HEK293 (cell line): ENCODE data around the gene WWC1.

Experiments
- BCL11B ChIP-seq: fragments of 450-650 bp; formaldehyde crosslinking; IDR thresholded peaks from 2 replicates; pipeline ENCODE4 v1.5.1; 2016; ENCODE audit warnings: low read depth, missing biosample characterization, missing genetic modification characterization
- CTCF ChIP-seq: fragments of 450-650 bp; formaldehyde crosslinking; IDR thresholded peaks from 2 replicates; pipeline ENCODE4 v1.5.1; 2016; ENCODE audit warnings: missing biosample characterization, missing genetic modification characterization
- MEIS1 ChIP-seq: sonication (generic); formaldehyde crosslinking; IDR thresholded peaks from 2 replicates; pipeline ENCODE4 v1.8.1; 2022; ENCODE audit warnings: missing genetic modification reagents, mild to moderate bottlenecking, borderline replicate concordance
- REST ChIP-seq: fragments of 450-650 bp; formaldehyde crosslinking; IDR thresholded peaks from 2 replicates; pipeline ENCODE4 v1.5.1; 2016; ENCODE audit warnings: missing biosample characterization, missing genetic modification characterization
- SALL2 ChIP-seq: fragments of 450-650 bp; formaldehyde crosslinking; IDR thresholded peaks from 2 replicates; pipeline ENCODE4 v1.5.0; 2017; ENCODE audit warnings: missing biosample characterization, mild to moderate bottlenecking, missing genetic modification characterization, borderline replicate concordance
- SP3 ChIP-seq: fragments of 450-650 bp; formaldehyde crosslinking; IDR thresholded peaks from 2 replicates; pipeline ENCODE4 v1.5.1; 2016; ENCODE audit warnings: missing biosample characterization, missing genetic modification characterization
- ZBTB44 ChIP-seq: fragments of 450-650 bp; IDR thresholded peaks from 2 replicates; pipeline ENCODE4 v1.5.1; 2018; ENCODE audit warnings: missing biosample characterization, mild to moderate bottlenecking, missing genetic modification characterization
- ZBTB49 ChIP-seq: fragments of 450-650 bp; formaldehyde crosslinking; IDR thresholded peaks from 2 replicates; pipeline ENCODE4 v1.5.1; 2016; ENCODE audit warnings: missing biosample characterization, missing genetic modification characterization, low read depth
- ZIC2 ChIP-seq: fragments of 450-650 bp; formaldehyde crosslinking; IDR thresholded peaks from 2 replicates; pipeline ENCODE4 v1.5.1; 2016; ENCODE audit warnings: missing biosample characterization, missing genetic modification characterization
- ZNF16 ChIP-seq: fragments of 450-650 bp; formaldehyde crosslinking; IDR thresholded peaks from 2 replicates; pipeline ENCODE4 v1.5.1; 2016; ENCODE audit warnings: low read depth, missing biosample characterization, missing genetic modification characterization
- ZNF266 ChIP-seq: fragments of 450-650 bp; formaldehyde crosslinking; IDR thresholded peaks from 2 replicates; pipeline ENCODE4 v1.5.1; 2016; ENCODE audit warnings: missing biosample characterization, missing genetic modification characterization, low read depth
- ZNF366 ChIP-seq: fragments of 450-650 bp; formaldehyde crosslinking; conservative IDR thresholded peaks from 2 replicates; pipeline ENCODE4 v1.5.1; 2016; ENCODE audit warnings: missing biosample characterization, missing genetic modification characterization
- ZNF585B ChIP-seq: fragments of 450-650 bp; formaldehyde crosslinking; IDR thresholded peaks from 2 replicates; pipeline ENCODE4 v1.5.1; 2016; ENCODE audit warnings: missing biosample characterization, missing genetic modification characterization
- ZNF600 ChIP-seq: fragments of 450-650 bp; formaldehyde crosslinking; IDR thresholded peaks from 2 replicates; pipeline ENCODE4 v1.5.1; 2016; ENCODE audit warnings: missing biosample characterization, missing genetic modification characterization
- ZNF629 ChIP-seq: fragments of 450-650 bp; formaldehyde crosslinking; IDR thresholded peaks from 2 replicates; pipeline ENCODE4 v1.5.1; 2017; ENCODE audit warnings: missing biosample characterization, missing genetic modification characterization
- ZNF645 ChIP-seq: fragments of 450-650 bp; formaldehyde crosslinking; IDR thresholded peaks from 2 replicates; pipeline ENCODE4; 2016; ENCODE audit warnings: missing biosample characterization, missing genetic modification characterization
- ZNF654 ChIP-seq: fragments of 450-650 bp; formaldehyde crosslinking; IDR thresholded peaks from 2 replicates; pipeline ENCODE4 v1.5.1; 2016; ENCODE audit warnings: low read depth, missing biosample characterization, missing genetic modification characterization
- ZNF677 ChIP-seq: fragments of 450-650 bp; IDR thresholded peaks from 2 replicates; pipeline ENCODE4 v1.5.0; 2018; ENCODE audit warnings: missing biosample characterization, mild to moderate bottlenecking, missing genetic modification characterization, moderate library complexity
- ZNF792 ChIP-seq: fragments of 450-650 bp; formaldehyde crosslinking; IDR thresholded peaks from 2 replicates; pipeline ENCODE4 v1.5.1; 2016; ENCODE audit warnings: missing biosample characterization, missing genetic modification characterization
- ZXDB ChIP-seq: fragments of 450-650 bp; formaldehyde crosslinking; IDR thresholded peaks from 2 replicates; pipeline ENCODE4 v1.5.1; 2016; ENCODE audit warnings: missing biosample characterization, missing genetic modification characterization

The WWC1 gene

GRCh38 chr5:168268949-168269936, 22.2 kb upstream of the WWC1 start (continued):
- no peak for TF ChIP-seq REST
- no peak for TF ChIP-seq MEIS1
- peak; percentile 96 for TF ChIP-seq CTCF (tag by site-specific recombination)
- peak; percentile 70 for TF ChIP-seq SP3
- no peak for TF ChIP-seq ZNF792 (tag by site-specific recombination)
- peak; percentile 49; the same call in 1 of the 2 replicates for TF ChIP-seq ZNF629 (tag by site-specific recombination)
- TF ChIP-seq SALL2 = no peak
- TF ChIP-seq ZNF16 (tag by site-specific recombination) = no peak
- TF ChIP-seq ZNF645 = no peak
- TF ChIP-seq ZNF366 (tag by site-specific recombination) = 0 out of 2 replicates have a peak, but pooled peaks have one; percentile 27
- TF ChIP-seq BCL11B (tag by site-specific recombination) = no peak
- no peak for TF ChIP-seq ZBTB49 (tag by site-specific recombination)
- peak; percentile 34; the same call in 1 of the 2 replicates for TF ChIP-seq ZIC2 (tag by site-specific recombination)
- TF ChIP-seq ZNF585B (tag by site-specific recombination) = no peak
- no peak for TF ChIP-seq ZXDB (tag by site-specific recombination)
- no peak for TF ChIP-seq ZNF266 (tag by site-specific recombination)
- peak; percentile 99 for TF ChIP-seq ZNF654 (tag by site-specific recombination)
- TF ChIP-seq ZNF600 (tag by site-specific recombination) = 0 out of 2 replicates have a peak, but pooled peaks have one; percentile 56
- TF ChIP-seq ZNF677 (tag by site-specific recombination) = no peak
- no peak for TF ChIP-seq ZBTB44 (tag by site-specific recombination)
